GOT3 (cell line): Measurements from ENCODE around the gene CHCHD1.
"Not testable (repeated sequence)": the region's sequence is repeated elsewhere in the genome, so short reads cannot be mapped to it uniquely, and the experiment has no call there.

Experiments used
- DNase-seq: peaks from one replicate; lab custom pipeline; 2025; ENCODE audit warnings: mixed read lengths; lab: John Stamatoyannopoulos, UW

The CHCHD1 gene

GRCh38 chr10:73793456-73793855 is 11.6 kb downstream of the CHCHD1 start:
- no peak for DNase-seq

GRCh38 chr10:73795491-73795890 is 13.6 kb downstream of the CHCHD1 start:
- DNase-seq = not testable (repeated sequence)

- not testable (repeated sequence) for DNase-seq
These were observed 14.2 kb downstream of the CHCHD1 start for GRCh38 chr10:73796035-73796434.

GRCh38 chr10:73796766-73797165 is 14.9 kb downstream of the CHCHD1 start:
- DNase-seq = no peak

GRCh38 chr10:73797324-73798025 is 15.6 kb downstream of the CHCHD1 start:
- DNase-seq = no peak

- no peak for DNase-seq
These were observed 16.2 kb downstream of the CHCHD1 start for GRCh38 chr10:73798087-73798486.

- DNase-seq = no peak
These were observed 17.2 kb downstream of the CHCHD1 start for GRCh38 chr10:73798927-73799560.

GRCh38 chr10:73799899-73800559 is 18.2 kb downstream of the CHCHD1 start:
- DNase-seq = no peak

GRCh38 chr10:73800560-73801252 is 18.9 kb downstream of the CHCHD1 start:
- no peak for DNase-seq

- no peak for DNase-seq
These were observed 19.4 kb downstream of the CHCHD1 start for GRCh38 chr10:73801253-73801590.

GRCh38 chr10:73802276-73802991 is 20.6 kb downstream of the CHCHD1 start:
- no peak for DNase-seq

- DNase-seq = no peak
These were observed 21.9 kb downstream of the CHCHD1 start for GRCh38 chr10:73803680-73804286.

GRCh38 chr10:73806176-73806950 is 24.5 kb downstream of the CHCHD1 start:
- no peak for DNase-seq

GRCh38 chr10:73807471-73807870 is 25.6 kb downstream of the CHCHD1 start:
- DNase-seq = no peak

GRCh38 chr10:73808021-73808815 is 26.4 kb downstream of the CHCHD1 start:
- DNase-seq = no peak

- no peak for DNase-seq
These were observed 27.4 kb downstream of the CHCHD1 start for GRCh38 chr10:73809061-73809818.

GRCh38 chr10:73810358-73810734 is 28.5 kb downstream of the CHCHD1 start:
- no peak for DNase-seq

- DNase-seq = no peak
These were observed 29.1 kb downstream of the CHCHD1 start for GRCh38 chr10:73810735-73811465.

GRCh38 chr10:73812657-73813056 is 30.8 kb downstream of the CHCHD1 start:
- no peak for DNase-seq
